ENCODE data around the gene CPEB4. TPM values are rescaled to one million over a fixed set of nuclear protein-coding genes. Genes with fewer than 3 reads are reported as not detected.

Gene CPEB4
- total and polyA plus RNA-seq, 9 of the 15 experiments (the other 6 are each of a cell fraction or from before 2014, with no cell fraction given): 7.4 to 21.3 (median 12.4) TPM

- 0 out of 4 replicates have a peak, but pooled peaks of 1 of the 2 experiments have one; percentile 42 for TF ChIP-seq RCOR1 (IDR thresholded peaks at IDR 0.05; ENCODE audit: borderline replicate concordance in 1 of 2, low read depth in 2 of 2, low read length in 2 of 2)
- TF ChIP-seq RREB1 (CRISPR knock-in tag; IDR thresholded peaks at IDR 0.05): 0 out of 2 replicates have a peak, but pooled peaks have one; percentile 34
- TF ChIP-seq CHD7 (IDR thresholded peaks at IDR 0.05; ENCODE audit: low read depth, low read length): no peak
- TF ChIP-seq ZFP1 (CRISPR knock-in tag; IDR thresholded peaks at IDR 0.05): no peak
- TF ChIP-seq ATF1 (CRISPR knock-in tag; IDR thresholded peaks at IDR 0.05): no peak
- TF ChIP-seq ATF1 (tag; IDR thresholded peaks at IDR 0.05): 0 out of 2 replicates have a peak, but pooled peaks have one; percentile 12
- TF ChIP-seq RB1 (IDR thresholded peaks at IDR 0.05; ENCODE audit: low read depth): no peak
- TF ChIP-seq TEAD1 (CRISPR knock-in tag; IDR thresholded peaks at IDR 0.05): 0 out of 4 replicates have a peak, but pooled peaks of 1 of the 2 experiments have one; percentile 20
- TF ChIP-seq GATAD2A (IDR thresholded peaks at IDR 0.05): 0 out of 2 replicates have a peak, but pooled peaks have one; percentile 19
Measured at GRCh38 chr5:173864126-173865050, 23.8 kb upstream of the CPEB4 start (continued).
